OCI-LY3 (cell line): ENCODE results near the gene FTHL17.
A peak's percentile ranks its signal among the peaks of the same experiment; 100 is the strongest.

Source experiments
- H2AFZ ChIP-seq: fragments of 200-600, 300-600 bp; shearing (Covaris generic); 2 replicates; pipeline ENCODE4 v1.6.0; 2014; ENCODE audit warnings: antibody characterized with exemption, low read depth, low read length
- H3K27ac ChIP-seq: fragments of 200-600, 300-600 bp; sonication (generic); 2 replicates; pipeline ENCODE4 v1.5.1; 2014; ENCODE audit warnings: mild to moderate bottlenecking, low read length, moderate library complexity, mixed read lengths
- H3K27me3 ChIP-seq: fragments of 200-600, 300-600 bp; sonication (generic); 2 replicates; pipeline ENCODE4 v1.6.1; 2014; ENCODE audit warnings: low read depth, low read length, mixed read lengths
- H3K36me3 ChIP-seq: fragments of 200-600, 300-600 bp; sonication (generic); replicated peaks from 2 replicates; pipeline ENCODE3; 2014; ENCODE audit warnings: low read depth, low read length, mixed read lengths
- H3K4me1 ChIP-seq: fragments of 300-600, 200-600 bp; sonication (generic); 2 replicates; pipeline ENCODE4 v1.6.1; 2014; ENCODE audit warnings: low read length, mixed read lengths
- H3K4me2 ChIP-seq: fragments of 200-600, 300-600 bp; sonication (generic); 2 replicates; pipeline ENCODE4 v1.6.1; 2014; ENCODE audit warnings: low read length, mixed read lengths
- H3K4me3 ChIP-seq: fragments of 300-600, 200-600 bp; sonication (generic); 2 replicates; pipeline ENCODE4 v1.5.1; 2014; ENCODE audit warnings: antibody characterized with exemption, mild to moderate bottlenecking, low read length, moderate library complexity
- H3K79me2 ChIP-seq: fragments of 300-600, 200-600 bp; shearing (Covaris generic); 2 replicates; pipeline ENCODE4 v1.6.1; 2014; ENCODE audit warnings: mild to moderate bottlenecking, low read length, mixed read lengths
- H3K9ac ChIP-seq: fragments of 300-600, 200-600 bp; shearing (Covaris generic); 2 replicates; pipeline ENCODE4 v1.6.0; 2014; ENCODE audit warnings: mild to moderate bottlenecking, low read length, moderate library complexity
- H3K9me3 ChIP-seq: fragments of 200-600, 300-600 bp; shearing (Covaris generic); 2 replicates; pipeline ENCODE4 v1.6.1; 2014; ENCODE audit warnings: low read length, mixed read lengths; ENCODE audit not compliant: insufficient read depth
- H4K20me1 ChIP-seq: fragments of 200-600, 300-600 bp; sonication (generic); 2 replicates; pipeline ENCODE4 v1.6.1; 2016; ENCODE audit warnings: low read length, mixed read lengths; ENCODE audit not compliant: insufficient read depth
- CTCF ChIP-seq: fragments of 200-600, 300-600 bp; sonication (generic); IDR thresholded peaks from 2 replicates; pipeline ENCODE4 v1.5.1; 2014; ENCODE audit warnings: antibody characterized with exemption, low read length, low read depth
- EZH2phosphoT487 ChIP-seq: fragments of 200-600 bp; shearing (Covaris generic); IDR thresholded peaks from 2 replicates; pipeline ENCODE4 v1.6.1; 2018; ENCODE audit warnings: antibody characterized with exemption, mixed run types, low read depth

Gene FTHL17

GRCh38 chrX:31057291-31057690, 14.6 kb downstream of the FTHL17 start:
- no peak overlapping the region for H3K4me3 ChIP-seq
- H3K27me3 ChIP-seq, result no peaks in the 10 kb centered on the region
- H3K27ac ChIP-seq, result peak overlapping the region; percentile 56
- H3K36me3 ChIP-seq, result no peaks in the 10 kb centered on the region
- no peak overlapping the region for H3K9ac ChIP-seq
- H3K4me2 ChIP-seq, result no peak overlapping the region
- peak; percentile 71 for TF ChIP-seq CTCF
- TF ChIP-seq EZH2phosphoT487, result no peak
- H3K4me1 ChIP-seq, result peaks cover 44% of the 10 kb centered on the region
- H4K20me1 ChIP-seq, result no peaks in the 10 kb centered on the region
- no peaks in the 10 kb centered on the region for H3K9me3 ChIP-seq
- H2AFZ ChIP-seq, result no peak overlapping the region; the same call in 1 of the 2 replicates
- H3K79me2 ChIP-seq, result no peaks in the 10 kb centered on the region

GRCh38 chrX:31053621-31054020, 18.2 kb downstream of the FTHL17 start:
- Histone ChIP-seq H3K27ac (no peak overlapping the region), H3K4me1 (peaks cover 18% of the 10 kb centered on the region), H3K9ac (no peak overlapping the region), H3K27me3 (no peaks in the 10 kb centered on the region), H3K9me3 (no peaks in the 10 kb centered on the region), H4K20me1 (no peaks in the 10 kb centered on the region), H3K4me2 (no peak overlapping the region), H3K4me3 (no peak overlapping the region), H2AFZ (no peak overlapping the region), H3K36me3 (no peaks in the 10 kb centered on the region), H3K79me2 (no peaks in the 10 kb centered on the region)
- TF ChIP-seq CTCF (no peak), EZH2phosphoT487 (no peak)

- Histone ChIP-seq H3K27ac (peak overlapping the region; percentile 48), H3K4me3 (peak overlapping the region; percentile 44), H3K9me3 (no peaks in the 10 kb centered on the region), H3K4me1 (peaks cover 39% of the 10 kb centered on the region), H3K79me2 (no peaks in the 10 kb centered on the region), H3K9ac (peak overlapping the region; percentile 35; the same call in 1 of the 2 replicates), H3K4me2 (peak overlapping the region; percentile 86), H2AFZ (peak overlapping the region; percentile 48; the same call in 1 of the 2 replicates), H3K27me3 (no peaks in the 10 kb centered on the region), H3K36me3 (peaks cover 3% of the 10 kb centered on the region), H4K20me1 (no peaks in the 10 kb centered on the region)
- no peak for TF ChIP-seq CTCF
- TF ChIP-seq EZH2phosphoT487, result no peak
Measured at GRCh38 chrX:31039327-31039711, 32.5 kb downstream of the FTHL17 start.

GRCh38 chrX:31038575-31039326, 33.1 kb downstream of the FTHL17 start:
- Histone ChIP-seq H4K20me1 (no peaks in the 10 kb centered on the region), H3K79me2 (no peaks in the 10 kb centered on the region), H3K36me3 (peaks cover 3% of the 10 kb centered on the region), H3K9me3 (no peaks in the 10 kb centered on the region), H3K27ac (peak overlapping the region; percentile 48), H2AFZ (peak overlapping the region; percentile 48; the same call in 1 of the 2 replicates), H3K4me1 (peaks cover 39% of the 10 kb centered on the region), H3K9ac (peak overlapping the region; percentile 35; the same call in 1 of the 2 replicates), H3K4me3 (peak overlapping the region; percentile 44), H3K4me2 (peak overlapping the region; percentile 86), H3K27me3 (no peaks in the 10 kb centered on the region)
- TF ChIP-seq EZH2phosphoT487, result no peak
- TF ChIP-seq CTCF, result peak; percentile 83
